CD4-positive, alpha-beta T cell treated with Interleukin-17A for 1 hour (primary cell): Measurements from ENCODE around the gene MAP2K3.
"Not testable (repeated sequence)": the region's sequence is repeated elsewhere in the genome, so short reads cannot be mapped to it uniquely, and the experiment has no call there.

Experiments used
- DNase-seq: peaks from one replicate; pipeline ENCODE4 v3.0.0-alpha.2; 2020

MAP2K3 gene

DNA sequence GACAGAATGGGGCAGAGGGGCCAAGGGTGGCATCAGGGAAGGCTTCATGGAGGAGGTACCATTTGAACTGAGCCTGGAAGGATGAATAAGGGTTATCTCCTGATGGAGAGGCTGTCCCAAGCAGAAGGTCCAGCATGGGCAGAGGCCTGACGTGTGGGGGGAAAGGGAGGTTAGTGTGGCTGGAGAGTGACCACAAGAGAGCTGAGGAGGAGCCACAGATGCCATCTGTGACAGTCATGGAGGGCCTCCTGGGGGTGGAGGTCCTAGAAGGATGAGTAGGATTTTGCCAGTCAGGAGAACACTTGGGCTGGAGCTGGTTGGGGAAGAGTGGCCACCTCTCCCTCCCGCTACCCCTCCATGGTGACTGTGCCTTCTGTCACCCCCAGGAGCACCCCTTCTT is 29.2 kb downstream of the MAP2K3 start:
- not testable (repeated sequence) for DNase-seq

DNA sequence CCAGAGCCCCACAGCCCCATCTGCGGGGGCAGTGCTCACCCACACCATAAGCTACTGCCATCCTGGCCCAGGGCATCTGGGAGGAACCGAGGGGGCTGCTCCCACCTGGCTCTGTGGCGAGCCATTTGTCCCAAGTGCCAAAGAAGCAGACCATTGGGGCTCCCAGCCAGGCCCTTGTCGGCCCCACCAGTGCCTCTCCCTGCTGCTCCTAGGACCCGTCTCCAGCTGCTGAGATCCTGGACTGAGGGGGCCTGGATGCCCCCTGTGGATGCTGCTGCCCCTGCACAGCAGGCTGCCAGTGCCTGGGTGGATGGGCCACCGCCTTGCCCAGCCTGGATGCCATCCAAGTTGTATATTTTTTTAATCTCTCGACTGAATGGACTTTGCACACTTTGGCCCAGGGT is 29.8 kb downstream of the MAP2K3 start:
- DNase-seq: not testable (repeated sequence)

- DNase-seq: not testable (repeated sequence)
These were observed 30.2 kb downstream of the MAP2K3 start for GRCh38 chr17:21314701-21315111.

DNA sequence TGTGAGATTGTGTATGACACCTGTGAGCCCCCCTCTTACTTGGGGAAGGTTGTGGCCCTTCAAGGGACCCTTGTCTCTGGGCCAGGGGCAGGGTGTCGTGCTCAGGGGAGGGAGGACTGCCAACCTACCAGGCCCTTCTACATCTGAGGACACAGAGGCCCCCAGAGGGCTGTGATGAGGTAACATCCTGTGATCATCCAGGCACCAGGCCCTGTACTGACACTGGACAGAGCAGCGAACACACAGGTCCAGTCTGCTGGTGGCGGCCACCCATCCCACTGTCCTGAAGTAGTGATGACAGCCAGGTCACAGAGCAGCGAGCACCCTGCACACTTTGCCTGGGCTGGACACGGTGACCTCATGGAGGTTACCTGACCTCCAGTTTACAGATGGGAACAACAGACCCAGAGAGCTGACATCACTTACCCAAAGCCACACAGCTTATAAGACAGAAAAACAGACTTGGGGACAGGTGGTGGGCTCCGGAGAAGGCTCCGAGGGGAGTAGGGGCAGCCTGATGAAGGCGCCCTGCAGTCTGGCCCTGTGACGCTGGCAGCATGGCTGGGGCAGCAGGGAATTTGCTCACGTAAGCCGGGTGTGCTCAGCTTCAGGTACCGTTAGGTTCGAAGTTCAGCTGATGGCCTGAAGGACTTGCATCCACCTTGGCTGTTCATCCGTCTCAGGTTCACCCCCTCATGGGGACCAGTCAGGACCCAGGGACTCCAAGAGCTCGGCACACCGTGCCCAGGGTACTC is 30.9 kb downstream of the MAP2K3 start:
- DNase-seq: not testable (repeated sequence)

DNA sequence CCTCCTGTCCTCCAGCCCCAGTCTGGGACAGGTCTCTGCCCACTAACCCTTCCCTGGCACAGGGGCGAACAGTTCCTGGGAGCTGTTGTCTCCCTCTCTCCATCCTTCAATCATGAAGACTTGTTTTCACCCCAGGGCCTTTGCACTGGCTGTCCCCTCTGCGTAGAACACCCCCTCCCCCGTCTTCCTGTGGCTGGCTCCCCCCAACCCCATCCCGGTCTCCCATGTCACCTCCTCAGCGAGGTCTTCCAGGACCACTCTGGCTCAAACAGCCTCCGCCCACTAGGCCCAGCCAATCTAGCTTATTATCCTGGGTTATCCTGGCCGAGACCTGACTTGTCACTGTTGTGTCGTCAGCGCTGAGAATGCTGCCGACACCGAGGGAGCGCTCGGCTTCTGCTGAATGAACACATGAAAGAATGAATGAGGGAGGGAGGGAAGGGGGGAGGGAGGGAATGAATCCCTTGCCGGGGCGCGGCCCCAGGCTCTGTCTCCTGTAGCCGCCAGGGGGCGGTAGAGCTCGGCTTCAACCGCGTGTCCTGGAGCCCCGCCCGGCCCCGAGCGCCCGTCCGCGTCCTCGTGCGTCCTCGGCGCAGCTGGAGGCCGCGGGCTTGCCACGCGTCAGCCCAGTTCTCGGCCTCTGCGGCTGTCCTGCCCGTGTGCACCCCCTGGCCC is 31.8 kb downstream of the MAP2K3 start:
- not testable (repeated sequence) for DNase-seq

GRCh38 chr17:21316887-21317500 is 32.5 kb downstream of the MAP2K3 start:
- not testable (repeated sequence) for DNase-seq

GRCh38 chr17:21317821-21318220 is 33.3 kb downstream of the MAP2K3 start:
- not testable (repeated sequence) for DNase-seq

GRCh38 chr17:21318439-21318838 is 33.9 kb downstream of the MAP2K3 start:
- DNase-seq: no peak

GRCh38 chr17:21318856-21319255 is 34.3 kb downstream of the MAP2K3 start:
- not testable (repeated sequence) for DNase-seq

DNA sequence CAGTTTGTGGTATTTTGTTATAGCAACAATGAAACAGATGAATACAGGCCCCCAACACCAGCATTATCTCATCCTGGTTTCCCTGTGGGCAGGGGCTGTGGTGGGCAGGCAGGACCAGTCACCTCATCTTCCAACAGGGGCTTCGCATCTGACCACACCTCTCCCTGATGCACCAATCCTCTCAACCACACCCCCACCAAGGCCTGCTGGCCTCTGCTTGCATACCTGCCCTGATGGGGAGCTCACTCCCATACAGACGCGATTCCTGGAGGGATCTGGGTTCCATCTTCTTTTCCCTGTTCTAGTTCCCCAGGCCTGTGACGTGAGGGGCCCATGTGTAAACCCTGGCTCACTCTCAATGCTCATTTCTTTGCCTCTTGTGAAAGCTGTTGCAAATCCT is 34.7 kb downstream of the MAP2K3 start:
- not testable (repeated sequence) for DNase-seq

GRCh38 chr17:21319686-21320375 is 35.3 kb downstream of the MAP2K3 start:
- DNase-seq: not testable (repeated sequence)

GRCh38 chr17:21320430-21320829 is 35.9 kb downstream of the MAP2K3 start:
- not testable (repeated sequence) for DNase-seq

- not testable (repeated sequence) for DNase-seq
These were observed 36.5 kb downstream of the MAP2K3 start for GRCh38 chr17:21321061-21321460.

DNA sequence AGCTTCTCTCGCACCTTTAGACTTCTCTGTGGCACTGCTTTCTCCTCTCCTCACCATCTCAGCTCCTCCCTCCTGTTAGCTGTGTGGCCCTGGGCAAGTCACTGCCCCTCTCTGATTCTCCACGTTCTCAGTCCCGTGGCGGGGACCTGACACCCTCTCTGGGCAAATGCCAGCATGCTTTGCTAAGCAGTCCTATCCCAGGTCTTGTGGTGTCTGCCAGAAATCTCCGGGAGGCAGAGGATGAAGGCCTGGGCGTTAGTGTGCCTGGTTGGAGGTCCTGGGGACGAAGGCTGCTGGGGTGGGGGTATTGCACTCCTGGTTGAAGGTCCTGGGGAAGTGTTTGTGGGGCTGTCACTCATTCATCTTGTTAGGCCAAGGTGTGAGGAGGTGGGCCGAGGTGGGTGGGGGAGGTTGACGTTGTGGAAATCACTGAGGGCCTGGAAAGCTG is 37.3 kb downstream of the MAP2K3 start:
- DNase-seq: not testable (repeated sequence)

- not testable (repeated sequence) for DNase-seq
These were observed 39.0 kb downstream of the MAP2K3 start for GRCh38 chr17:21323257-21324111.

GRCh38 chr17:21324741-21325140 is 40.2 kb downstream of the MAP2K3 start:
- not testable (repeated sequence) for DNase-seq

- DNase-seq: not testable (repeated sequence)
These were observed 43.4 kb downstream of the MAP2K3 start for GRCh38 chr17:21327921-21328320.

GRCh38 chr17:21328778-21329177 is 44.3 kb downstream of the MAP2K3 start:
- not testable (repeated sequence) for DNase-seq

GRCh38 chr17:21330436-21331160 is 46.1 kb downstream of the MAP2K3 start:
- DNase-seq: no peak

DNA sequence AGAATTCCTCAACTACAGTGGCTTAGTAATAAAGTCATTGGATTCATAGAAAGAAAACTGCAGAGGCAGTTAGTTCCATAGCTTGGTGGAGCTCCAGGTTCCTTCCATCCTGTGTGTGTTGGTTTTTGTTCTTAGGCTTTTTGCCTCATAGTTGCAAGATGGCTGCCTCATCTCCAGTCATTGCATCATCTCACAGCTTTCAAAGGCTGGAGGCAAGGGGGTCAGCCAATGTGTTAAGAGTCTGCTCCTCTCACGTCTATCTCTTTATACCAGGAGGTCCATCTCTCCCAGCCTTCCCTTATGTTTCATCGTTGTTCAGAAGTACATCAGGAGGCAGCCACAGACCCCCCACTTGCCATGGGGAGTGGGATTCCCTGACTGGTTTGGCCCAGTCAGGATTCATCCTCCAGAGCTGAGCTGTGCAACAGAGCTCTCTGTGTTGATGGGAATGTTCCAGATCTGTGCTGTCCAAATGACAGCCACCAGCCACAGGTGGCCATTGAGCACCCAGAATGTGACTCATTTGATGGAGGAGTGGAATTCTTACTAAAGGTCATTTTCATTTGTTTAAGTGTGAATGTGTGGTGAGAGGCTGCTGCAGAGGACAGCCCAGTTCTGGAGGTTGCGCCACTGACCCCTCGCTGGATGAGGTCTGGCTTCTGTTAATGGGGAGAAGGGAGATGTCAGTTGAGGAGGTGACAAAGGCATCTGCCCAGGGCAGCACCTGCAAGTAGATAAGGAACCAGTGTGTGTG is 52.2 kb downstream of the MAP2K3 start:
- not testable (repeated sequence) for DNase-seq
